ENCODE data around the gene PDP2. TPM values are rescaled to one million over a fixed set of nuclear protein-coding genes. Genes with fewer than 3 reads are reported as not detected.

The PDP2 gene
- total RNA-seq, 1 experiment from 2014 or later = 23.1 TPM

DNA sequence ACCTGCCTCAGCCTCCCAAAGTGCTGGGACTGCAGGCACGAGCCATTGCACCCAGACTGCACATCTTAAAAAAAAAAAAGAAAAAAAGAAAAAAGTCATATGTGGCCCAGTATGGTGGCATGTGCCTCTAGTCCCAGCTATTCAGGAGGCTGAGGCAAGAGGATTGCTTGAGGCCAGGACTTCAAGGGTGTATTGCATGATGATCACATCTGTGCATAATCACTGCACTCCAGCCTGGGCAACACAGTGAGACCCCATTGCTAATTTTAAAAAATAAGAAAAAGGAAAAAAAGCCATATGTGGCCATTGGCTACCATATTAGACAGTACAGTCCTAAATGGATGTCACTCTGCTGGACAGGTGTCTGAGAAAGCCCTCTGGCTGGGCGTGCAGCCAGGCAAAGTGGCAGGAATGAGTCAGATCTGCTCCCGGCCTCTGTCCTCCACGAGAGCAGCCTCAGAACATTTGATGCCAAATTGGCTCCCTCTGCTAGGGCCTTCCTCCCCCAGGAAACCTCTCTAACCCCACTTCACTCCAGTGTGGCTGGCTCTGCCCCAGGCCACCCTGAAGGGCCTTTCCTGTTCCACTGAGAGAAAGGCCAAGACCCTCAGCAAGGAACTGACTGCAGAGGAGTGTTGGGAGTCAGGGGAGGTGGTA lies 21.4 kb upstream of the PDP2 start:
- Histone ChIP-seq H3T11ph (ENCODE audit: low read length) (no peak overlapping the region), H2BK120ac (ENCODE audit: low read depth, low read length, poor library complexity, severe bottlenecking) (no peak overlapping the region), H4K91ac (ENCODE audit: insufficient read length, low read depth, low read length) (no peak overlapping the region), H3K9ac (ENCODE audit: extremely low read depth, insufficient read length, low read length) (no peak overlapping the region), H3K4me2 (ENCODE audit: insufficient read depth, insufficient read length, low read length) (no peak overlapping the region), H3K18ac (ENCODE audit: insufficient read length, low read depth, low read length) (no peak overlapping the region), H3K14ac (ENCODE audit: insufficient read depth, low read length) (no peak overlapping the region), H2BK12ac (ENCODE audit: insufficient read length, low read depth, low read length) (no peak overlapping the region), H3K79me1 (ENCODE audit: insufficient read depth, low read depth, low read length, poor library complexity, severe bottlenecking) (no peaks in the 10 kb centered on the region), H3K27ac (ENCODE audit: insufficient read length, low read depth, low read length) (no peak overlapping the region), H3K23me2 (ENCODE audit: insufficient read length, low read depth, low read length, poor library complexity, severe bottlenecking) (peaks cover 2% of the 10 kb centered on the region), H2BK20ac (ENCODE audit: low read depth, low read length, poor library complexity, severe bottlenecking) (no peak overlapping the region), H4K20me1 (ENCODE audit: control insufficient read depth, insufficient read depth, insufficient read length) (no peaks in the 10 kb centered on the region), H2AFZ (ENCODE audit: low read length) (no peak overlapping the region), H2BK15ac (ENCODE audit: low read depth, low read length) (no peak overlapping the region), H3K4me1 (ENCODE audit: insufficient read depth, low read length) (no peaks in the 10 kb centered on the region), H2AK5ac (ENCODE audit: insufficient read length, low read length) (no peak overlapping the region), H3K79me2 (ENCODE audit: insufficient read depth, low read length) (no peaks in the 10 kb centered on the region), H4K8ac (replicated peaks; ENCODE audit: insufficient read length, low read depth, low read length) (no peak overlapping the region), H3K9me3 (ENCODE audit: control insufficient read depth, low read depth, low read length) (no peaks in the 10 kb centered on the region), H3K4ac (ENCODE audit: low read depth, low read length) (no peak overlapping the region), H3K56ac (ENCODE audit: insufficient read length, low read depth, low read length) (no peak overlapping the region), H3K23ac (ENCODE audit: insufficient read length, low read depth, low read length) (no peak overlapping the region), H3K27me3 (ENCODE audit: insufficient read depth, low read length) (no peaks in the 10 kb centered on the region), H2BK5ac (ENCODE audit: insufficient read length, low read length) (no peak overlapping the region), H4K5ac (ENCODE audit: insufficient read length, low read depth, low read length) (no peak overlapping the region)
- no peak overlapping the region for H3K27ac Mint-ChIP-seq
- H3K27me3 Mint-ChIP-seq (ENCODE audit: low read depth) = peaks cover 2% of the 10 kb centered on the region
- no peak for DNase-seq
- no CpG with 5 or more reads among the region's 4 CpGs for WGBS (ENCODE audit: extremely low coverage, insufficient read length, low lambda C conversion rate)
- H3K9me3 Mint-ChIP-seq = no peaks in the 10 kb centered on the region
- TF ChIP-seq, protein P1, sequence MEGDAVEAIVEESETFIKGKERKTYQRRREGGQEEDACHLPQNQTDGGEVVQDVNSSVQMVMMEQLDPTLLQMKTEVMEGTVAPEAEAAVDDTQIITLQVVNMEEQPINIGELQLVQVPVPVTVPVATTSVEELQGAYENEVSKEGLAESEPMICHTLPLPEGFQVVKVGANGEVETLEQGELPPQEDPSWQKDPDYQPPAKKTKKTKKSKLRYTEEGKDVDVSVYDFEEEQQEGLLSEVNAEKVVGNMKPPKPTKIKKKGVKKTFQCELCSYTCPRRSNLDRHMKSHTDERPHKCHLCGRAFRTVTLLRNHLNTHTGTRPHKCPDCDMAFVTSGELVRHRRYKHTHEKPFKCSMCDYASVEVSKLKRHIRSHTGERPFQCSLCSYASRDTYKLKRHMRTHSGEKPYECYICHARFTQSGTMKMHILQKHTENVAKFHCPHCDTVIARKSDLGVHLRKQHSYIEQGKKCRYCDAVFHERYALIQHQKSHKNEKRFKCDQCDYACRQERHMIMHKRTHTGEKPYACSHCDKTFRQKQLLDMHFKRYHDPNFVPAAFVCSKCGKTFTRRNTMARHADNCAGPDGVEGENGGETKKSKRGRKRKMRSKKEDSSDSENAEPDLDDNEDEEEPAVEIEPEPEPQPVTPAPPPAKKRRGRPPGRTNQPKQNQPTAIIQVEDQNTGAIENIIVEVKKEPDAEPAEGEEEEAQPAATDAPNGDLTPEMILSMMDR (conservative IDR thresholded peaks at IDR 0.05) = no peak
- H3K4me1 Mint-ChIP-seq = no peaks in the 10 kb centered on the region
- no peak overlapping the region for H3K4me3 Mint-ChIP-seq
- no peaks in the 10 kb centered on the region for H3K36me3 Mint-ChIP-seq (ENCODE audit: insufficient read depth in 1 of 3, low read depth in 3 of 3)
